Thoracic aorta (tissue), 2 donors: Measurements from ENCODE around the gene TLCD4. TPM values are rescaled to one million over a fixed set of nuclear protein-coding genes. Genes with fewer than 3 reads are reported as not detected.

Experiments
- ATAC-seq: fragments of 150-250 bp; one replicate; pipeline ENCODE4 v1.8.0; 2017; ENCODE audit warnings: low read depth; ENCODE audit not compliant: insufficient number of reproducible peaks, low FRiP score
- DNase-seq: peaks from one replicate; pipeline ENCODE4 v3.0.0-alpha.2; 2020; ENCODE audit warnings: low spot score
- H3K27ac ChIP-seq, 2 donors: fragments of 200-600 bp; sonication (generic); 1 replicate in 1 of 2; 2 replicates in 1 of 2; pipeline ENCODE4 v1.5.1; 2016; ENCODE audit warnings: mild to moderate bottlenecking in 2 of 2, moderate library complexity in 2 of 2
- H3K27me3 ChIP-seq: fragments of 200-600 bp; sonication (generic); replicated peaks from 2 replicates; pipeline ENCODE4 v1.6.0; 2016; ENCODE audit warnings: mild to moderate bottlenecking; ENCODE audit not compliant: insufficient read depth
- H3K36me3 ChIP-seq: fragments of 200-600 bp; sonication (generic); one replicate; pipeline ENCODE4 v1.5.1; 2016
- H3K4me1 ChIP-seq, 2 donors: fragments of 200-600 bp; sonication (generic); 1 replicate in 1 of 2; 2 replicates in 1 of 2; pipeline versions ENCODE4 v1.5.1 to v1.6.0; 2016; ENCODE audit warnings: low read depth in 2 of 2, mild to moderate bottlenecking in 1 of 2; ENCODE audit not compliant: control insufficient read depth in 1 of 2
- H3K4me3 ChIP-seq: fragments of 200-600 bp; sonication (generic); 2 replicates; pipeline ENCODE4 v1.5.1; 2016; ENCODE audit warnings: mild to moderate bottlenecking
- H3K9me3 ChIP-seq: fragments of 200-600 bp; sonication (generic); 2 replicates; pipeline ENCODE4 v1.5.1; 2016
- CTCF ChIP-seq: fragments of 200-600 bp; sonication (generic); IDR thresholded peaks from one replicate; pipeline ENCODE4 v1.5.1; 2019; ENCODE audit warnings: antibody characterized with exemption
- total RNA-seq, 2 donors: library from RNA; depleted of rRNA; stranded (reverse); fragments of >200 nt; gene quantifications; one replicate each; pipeline versions ENCODE4 v1.1.0 to v1.2.3, GENCODE V29; 2016

TLCD4 gene
- total RNA-seq, 2 donors from 2014 or later = 8.0 to 9.9 TPM

DNA sequence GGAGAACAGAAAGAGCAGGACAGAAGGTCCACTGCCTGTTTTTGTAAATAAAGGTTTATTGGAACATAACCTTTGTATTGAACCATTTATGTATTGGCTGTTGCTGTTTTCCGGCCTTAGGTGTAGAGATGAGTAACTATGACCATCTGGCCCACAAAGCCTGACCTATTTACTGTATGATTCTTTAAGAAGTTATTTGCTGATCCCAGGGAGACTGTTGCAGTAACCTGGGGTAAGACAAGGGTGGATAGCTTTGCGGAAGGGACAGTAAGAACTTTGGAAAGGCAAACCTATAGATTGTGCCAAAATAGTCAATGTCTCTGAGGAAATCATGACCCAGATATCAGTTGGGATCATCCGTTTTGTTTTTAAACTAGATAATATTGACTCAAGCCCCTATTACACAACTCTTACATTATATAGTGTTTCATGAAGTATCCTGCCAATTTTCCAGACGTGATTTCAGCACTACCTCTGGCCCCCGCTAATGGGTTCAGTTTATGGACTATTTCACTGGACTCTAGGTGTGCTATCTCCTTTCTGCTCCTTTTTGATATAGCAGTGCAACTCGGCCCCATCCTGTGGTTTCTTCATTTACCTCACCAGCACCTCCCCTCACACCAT, 20.8 kb upstream of the TLCD4 start:
- Histone ChIP-seq H3K27ac (no peak overlapping the region), H3K9me3 (no peaks in the 10 kb centered on the region), H3K36me3 (no peaks in the 10 kb centered on the region), H3K27me3 (no peaks in the 10 kb centered on the region), H3K4me1 (no peaks in the 10 kb centered on the region), H3K4me3 (no peak overlapping the region)
- DNase-seq (no peak), ATAC-seq (no peak)
- TF ChIP-seq CTCF = no peak

DNA sequence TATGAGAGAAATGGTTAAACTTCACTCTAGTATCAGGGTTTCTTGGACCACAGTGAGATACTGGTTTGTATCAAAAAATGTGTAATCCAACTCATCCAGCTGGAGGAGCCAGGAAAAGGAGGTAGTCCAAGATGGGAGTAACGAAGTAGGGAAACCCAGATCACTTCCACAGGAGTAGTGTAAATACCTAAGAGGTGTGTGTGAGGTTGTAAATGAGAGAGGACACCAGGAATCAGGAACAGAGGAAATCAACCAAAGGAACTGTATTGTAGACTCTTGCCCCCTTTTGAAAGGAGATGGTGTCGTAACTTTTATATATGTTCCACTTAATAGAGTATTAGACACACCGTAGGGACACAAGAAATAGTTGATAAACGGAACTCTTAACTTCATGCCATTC, 19.7 kb upstream of the TLCD4 start:
- Histone ChIP-seq H3K27ac (no peak overlapping the region), H3K4me3 (no peak overlapping the region), H3K36me3 (no peaks in the 10 kb centered on the region), H3K9me3 (no peaks in the 10 kb centered on the region), H3K4me1 (no peaks in the 10 kb centered on the region), H3K27me3 (no peaks in the 10 kb centered on the region)
- ATAC-seq (no peak), DNase-seq (no peak)
- TF ChIP-seq CTCF = no peak

DNA sequence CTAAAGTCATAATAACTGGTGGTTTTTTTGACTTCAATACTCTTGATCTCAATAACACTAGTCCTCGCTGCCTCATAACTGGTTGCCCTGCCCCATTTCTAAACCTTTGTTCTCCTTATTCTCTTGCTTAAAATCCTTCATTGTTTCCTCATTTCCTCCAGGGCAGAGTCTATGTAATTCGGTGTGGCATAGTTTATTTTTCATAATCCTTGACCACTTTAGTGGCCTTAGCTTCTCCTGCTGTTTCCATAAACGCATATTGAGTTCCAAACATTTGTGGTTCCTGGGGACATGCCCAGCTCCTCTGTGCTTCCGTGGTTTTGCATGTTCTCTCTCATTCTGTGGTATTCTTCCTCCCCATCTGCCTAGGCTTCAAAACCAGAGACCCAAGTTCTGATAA, 19.0 kb upstream of the TLCD4 start:
- Histone ChIP-seq H3K27ac (no peak overlapping the region), H3K36me3 (no peaks in the 10 kb centered on the region), H3K4me3 (no peak overlapping the region), H3K9me3 (no peaks in the 10 kb centered on the region), H3K4me1 (no peaks in the 10 kb centered on the region), H3K27me3 (no peaks in the 10 kb centered on the region)
- no peak for DNase-seq
- TF ChIP-seq CTCF = no peak
- ATAC-seq = no peak

DNA sequence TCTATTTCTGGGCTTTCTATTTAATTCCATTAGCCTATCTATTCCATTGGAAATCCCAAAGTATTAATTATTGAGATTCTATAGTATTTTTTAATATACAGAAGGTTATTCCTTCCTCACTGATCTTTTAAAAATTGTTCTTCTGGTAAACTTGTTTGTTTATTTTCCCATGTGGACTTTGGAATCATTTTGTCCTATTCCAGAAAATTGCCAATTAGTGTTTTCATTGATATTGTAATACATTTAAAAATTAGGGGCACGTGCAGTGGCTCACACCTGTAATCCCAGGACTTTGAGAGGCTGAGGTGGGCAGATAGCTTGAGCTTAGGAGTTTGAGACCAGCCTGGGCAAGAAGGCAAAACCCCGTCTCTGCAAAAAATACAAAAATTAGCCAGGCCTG, 8.4 kb upstream of the TLCD4 start:
- no peak for TF ChIP-seq CTCF
- no peaks in the 10 kb centered on the region for H3K9me3 ChIP-seq
- no peaks in the 10 kb centered on the region for H3K36me3 ChIP-seq
- no peak overlapping the region for H3K27ac ChIP-seq
- no peak for DNase-seq
- no peak for ATAC-seq
- H3K4me3 ChIP-seq = no peak overlapping the region
- no peaks in the 10 kb centered on the region for H3K4me1 ChIP-seq
- H3K27me3 ChIP-seq = no peaks in the 10 kb centered on the region

GRCh38 chr1:95111014-95111413, 6.1 kb upstream of the TLCD4 start:
- TF ChIP-seq CTCF = no peak
- H3K27ac ChIP-seq = no peak overlapping the region
- no peaks in the 10 kb centered on the region for H3K36me3 ChIP-seq
- no peaks in the 10 kb centered on the region for H3K9me3 ChIP-seq
- no peak overlapping the region for H3K4me3 ChIP-seq
- DNase-seq (no peak), ATAC-seq (no peak)
- no peaks in the 10 kb centered on the region for H3K27me3 ChIP-seq
- H3K4me1 ChIP-seq = no peaks in the 10 kb centered on the region
